PC-9 (cell line): ENCODE results near the gene TFIP11. TPM values are rescaled to one million over a fixed set of nuclear protein-coding genes. Genes with fewer than 3 reads are reported as not detected.
A peak's percentile ranks its signal among the peaks of the same experiment; 100 is the strongest.

Experiments
- BruUV-seq: library from RNA; stranded (reverse); fragments of 400-500 nt; replicated peaks from 2 replicates; lab custom pipeline; 2021; lab: Mats Ljungman, UMichigan
- CTCF ChIA-PET: fragments of 300-600 bp; sonication (Branson Sonifier 250); formaldehyde crosslinking; loops from one replicate; lab custom pipeline; 2022; ENCODE audit warnings: antibody characterized with exemption; lab: Charles Lee
- POLR2A ChIA-PET: fragments of 300-600 bp; sonication (Branson Sonifier 250); formaldehyde crosslinking; loops from one replicate; lab custom pipeline; 2022; ENCODE audit warnings: antibody characterized with exemption; ENCODE audit not compliant: unreplicated experiment; lab: Charles Lee
- DNase-seq, 2 experiments: peaks; one replicate each; pipeline versions ENCODE4 v3.0.0 to v3.0.0-alpha.2; 2015 to 2022; ENCODE audit warnings: mixed read lengths in 1 of 2
- H2AFZ ChIP-seq: fragments of 200-600 bp; sonication (generic); 2 replicates; pipeline ENCODE4 v1.8.1; 2017; ENCODE audit warnings: antibody characterized with exemption
- H3F3A ChIP-seq: fragments of 200-600 bp; sonication (generic); 2 replicates; pipeline ENCODE4 v1.8.1; 2017; ENCODE audit warnings: antibody characterized with exemption, mild to moderate bottlenecking, low read depth; ENCODE audit not compliant: insufficient read depth
- H3K27ac ChIP-seq: fragments of 200-600 bp; sonication (generic); 2 replicates; pipeline ENCODE4 v1.6.1; 2016; ENCODE audit warnings: mixed run types
- H3K27me3 ChIP-seq: fragments of 200-600 bp; sonication (generic); 2 replicates; pipeline ENCODE4 v1.6.1; 2016; ENCODE audit warnings: low read depth, mixed run types; ENCODE audit not compliant: insufficient read depth
- H3K36me3 ChIP-seq: fragments of 200-600 bp; sonication (generic); 2 replicates; pipeline ENCODE4 v1.6.1; 2016; ENCODE audit warnings: low read depth, mixed run types
- H3K4me1 ChIP-seq: fragments of 200-600 bp; sonication (generic); replicated peaks from 2 replicates; pipeline ENCODE4 v1.6.1; 2016; ENCODE audit warnings: mixed run types; ENCODE audit not compliant: insufficient read depth
- H3K4me2 ChIP-seq: fragments of 200-600 bp; sonication (generic); 2 replicates; pipeline ENCODE4 v1.6.1; 2017; ENCODE audit warnings: mixed run types
- H3K4me3 ChIP-seq: fragments of 200-600 bp; sonication (generic); 2 replicates; pipeline ENCODE4 v1.6.1; 2016; ENCODE audit warnings: mixed run types
- H3K79me2 ChIP-seq: fragments of 200-600 bp; sonication (generic); 2 replicates; pipeline ENCODE4 v1.6.1; 2017; ENCODE audit warnings: low read depth, mixed run types
- H3K9me2 ChIP-seq: fragments of 200-600 bp; sonication (generic); 2 replicates; pipeline ENCODE4 v1.8.1; 2017; ENCODE audit warnings: mild to moderate bottlenecking; ENCODE audit not compliant: insufficient read depth
- H3K9me3 ChIP-seq: fragments of 200-600 bp; sonication (generic); 2 replicates; pipeline ENCODE4 v1.8.1; 2016; ENCODE audit warnings: low read depth; ENCODE audit not compliant: insufficient read depth
- H4K20me1 ChIP-seq: fragments of 200-600 bp; sonication (generic); 2 replicates; pipeline ENCODE4 v1.8.1; 2017; ENCODE audit not compliant: insufficient read depth
- CTCF ChIP-seq: fragments of 200-600 bp; sonication (generic); conservative IDR thresholded peaks from 2 replicates; pipeline ENCODE4 v1.6.1; 2017; ENCODE audit warnings: mixed run types, antibody characterized with exemption, mild to moderate bottlenecking, moderate library complexity
- EZH2 ChIP-seq: fragments of 200-600 bp; sonication (generic); IDR thresholded peaks from 2 replicates; pipeline ENCODE4 v1.8.0; 2017; ENCODE audit warnings: antibody characterized with exemption, low read depth
- intact Hi-C: fragments of 100-400 bp; cut with micrococcal nuclease; formaldehyde crosslinking; loops from one replicate; pipeline ENCODE4 v1.10.0; 2022; ENCODE audit not compliant: unreplicated experiment
- total RNA-seq: library from RNA; stranded (reverse); gene quantifications from 2 replicates; pipeline ENCODE4 v1.2.3, GENCODE V29; 2021

TFIP11 gene
- total RNA-seq, 1 experiment from 2014 or later, result 17.3 TPM

GRCh38 chr22:26554956-26555355 is 42.7 kb upstream of the TFIP11 start:
- Histone ChIP-seq H3K27me3 (no peaks in the 10 kb centered on the region), H3K27ac (no peak overlapping the region), H2AFZ (no peak overlapping the region), H3K9me3 (no peaks in the 10 kb centered on the region), H3K4me1 (no peaks in the 10 kb centered on the region), H3K79me2 (no peaks in the 10 kb centered on the region), H4K20me1 (no peaks in the 10 kb centered on the region), H3K36me3 (no peaks in the 10 kb centered on the region), H3K4me2 (no peak overlapping the region), H3F3A (no peaks in the 10 kb centered on the region), H3K4me3 (no peak overlapping the region), H3K9me2 (no peaks in the 10 kb centered on the region)
- TF ChIP-seq EZH2, result no peak
- no peak for TF ChIP-seq CTCF
- ChIA-PET CTCF (no interaction called here), POLR2A (no interaction called here)
- intact Hi-C loops, result no loop called here
- no TSS peak for BruUV-seq
- no peak for DNase-seq

GRCh38 chr22:26553056-26553752 is 40.9 kb upstream of the TFIP11 start:
- no TSS peak for BruUV-seq
- ChIA-PET CTCF (no interaction called here), POLR2A (no interaction called here)
- peak in 1 of 2 experiments; percentile 27 for DNase-seq
- Histone ChIP-seq H3K4me3 (no peak overlapping the region), H3K9me2 (no peaks in the 10 kb centered on the region), H3K4me2 (0 out of 2 replicates have a peak overlapping the region, but pooled peaks have one; percentile 23), H3K27ac (no peak overlapping the region), H3K4me1 (no peaks in the 10 kb centered on the region), H3K36me3 (no peaks in the 10 kb centered on the region), H4K20me1 (no peaks in the 10 kb centered on the region), H3F3A (no peaks in the 10 kb centered on the region), H2AFZ (no peak overlapping the region; the same call in 1 of the 2 replicates), H3K9me3 (no peaks in the 10 kb centered on the region), H3K27me3 (no peaks in the 10 kb centered on the region), H3K79me2 (no peaks in the 10 kb centered on the region)
- TF ChIP-seq EZH2, result no peak
- no peak for TF ChIP-seq CTCF
- intact Hi-C loops, result no loop called here

DNA sequence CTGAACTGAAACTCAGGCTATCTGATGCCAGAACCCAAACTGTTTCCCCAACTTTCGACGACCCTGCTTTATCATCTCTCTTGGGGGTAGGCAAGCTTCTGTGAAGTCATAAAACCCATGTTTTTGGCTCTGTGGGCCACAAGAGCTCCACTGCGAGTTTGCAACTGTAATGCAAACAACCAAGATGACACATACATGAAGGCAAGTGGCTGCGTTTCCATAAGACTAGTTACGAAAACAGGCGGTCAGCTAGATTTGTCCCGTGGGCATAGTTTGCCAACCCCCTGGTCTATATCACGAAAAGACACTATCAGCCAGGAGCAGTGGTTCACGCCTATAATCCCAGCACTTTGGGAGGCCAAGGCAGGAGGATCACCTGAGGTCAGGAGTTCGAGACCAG is 40.2 kb upstream of the TFIP11 start:
- ChIA-PET CTCF (no interaction called here), POLR2A (no interaction called here)
- no TSS peak for BruUV-seq

More for the DNA sequence above, 40.2 kb upstream of the TFIP11 start:
- no peak overlapping the region for H2AFZ ChIP-seq
- H3F3A ChIP-seq, result no peaks in the 10 kb centered on the region
- H3K4me2 ChIP-seq, result no peak overlapping the region
- H3K36me3 ChIP-seq, result no peaks in the 10 kb centered on the region
- TF ChIP-seq EZH2 (no peak), CTCF (no peak)
- DNase-seq, result no peak
- no peaks in the 10 kb centered on the region for H4K20me1 ChIP-seq
- no peaks in the 10 kb centered on the region for H3K9me3 ChIP-seq
- no peaks in the 10 kb centered on the region for H3K9me2 ChIP-seq
- no peaks in the 10 kb centered on the region for H3K79me2 ChIP-seq
- no peaks in the 10 kb centered on the region for H3K4me1 ChIP-seq
- intact Hi-C loops, result no loop called here
- H3K27ac ChIP-seq, result no peak overlapping the region
- H3K4me3 ChIP-seq, result no peak overlapping the region
- no peaks in the 10 kb centered on the region for H3K27me3 ChIP-seq
